ENCODE results near the gene CNDP1.
"Not testable (repeated sequence)": the region's sequence is repeated elsewhere in the genome, so short reads cannot be mapped to it uniquely, and the experiment has no call there.

The CNDP1 gene

DNA sequence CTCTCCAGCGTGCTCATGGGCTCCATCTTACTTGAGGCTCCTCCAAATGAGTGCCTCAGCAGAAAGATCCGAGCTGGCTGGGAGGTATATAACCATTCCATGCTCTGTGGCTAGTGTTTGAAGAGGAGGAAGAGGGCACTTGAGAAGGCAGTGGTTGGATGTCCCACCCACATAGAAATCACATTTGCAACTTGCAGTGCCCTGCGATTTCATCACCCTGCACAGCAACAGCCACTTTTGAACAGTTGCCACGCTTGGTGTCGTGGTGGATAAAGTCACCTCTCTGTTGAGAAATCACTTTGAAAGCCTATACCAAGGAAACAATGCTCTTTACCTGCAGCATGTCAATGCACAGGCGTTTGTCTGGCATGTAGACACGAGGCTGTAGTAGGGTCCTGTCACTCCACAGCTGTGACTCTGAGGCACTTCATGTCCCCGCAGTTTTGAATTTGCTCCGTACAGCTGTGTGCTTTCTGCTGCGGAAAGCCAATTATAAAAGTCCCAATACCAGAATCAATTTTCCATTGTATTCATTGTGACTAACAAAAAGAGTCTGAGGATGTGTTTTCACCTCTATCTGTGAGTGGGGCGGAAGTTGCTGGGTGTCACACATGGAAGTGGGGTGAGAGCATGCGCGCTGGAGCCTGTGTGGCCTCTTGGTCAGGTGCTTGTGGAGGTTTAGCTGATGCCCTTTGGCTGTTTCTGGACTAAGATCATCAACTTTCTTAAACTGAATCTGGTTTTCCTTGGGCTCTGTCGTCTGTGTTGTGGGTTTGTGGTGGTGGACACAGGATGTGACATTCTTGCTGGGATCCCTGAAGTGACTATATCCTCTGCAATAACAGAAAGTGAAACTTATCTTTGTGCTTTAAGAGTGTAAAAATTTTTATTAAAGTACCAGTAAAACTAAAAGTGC lies 35.3 kb upstream of the CNDP1 start:
- no peak for DNase-seq (ENCODE audit: insufficient read length, low spot score)
- TF ChIP-seq, protein P1, sequence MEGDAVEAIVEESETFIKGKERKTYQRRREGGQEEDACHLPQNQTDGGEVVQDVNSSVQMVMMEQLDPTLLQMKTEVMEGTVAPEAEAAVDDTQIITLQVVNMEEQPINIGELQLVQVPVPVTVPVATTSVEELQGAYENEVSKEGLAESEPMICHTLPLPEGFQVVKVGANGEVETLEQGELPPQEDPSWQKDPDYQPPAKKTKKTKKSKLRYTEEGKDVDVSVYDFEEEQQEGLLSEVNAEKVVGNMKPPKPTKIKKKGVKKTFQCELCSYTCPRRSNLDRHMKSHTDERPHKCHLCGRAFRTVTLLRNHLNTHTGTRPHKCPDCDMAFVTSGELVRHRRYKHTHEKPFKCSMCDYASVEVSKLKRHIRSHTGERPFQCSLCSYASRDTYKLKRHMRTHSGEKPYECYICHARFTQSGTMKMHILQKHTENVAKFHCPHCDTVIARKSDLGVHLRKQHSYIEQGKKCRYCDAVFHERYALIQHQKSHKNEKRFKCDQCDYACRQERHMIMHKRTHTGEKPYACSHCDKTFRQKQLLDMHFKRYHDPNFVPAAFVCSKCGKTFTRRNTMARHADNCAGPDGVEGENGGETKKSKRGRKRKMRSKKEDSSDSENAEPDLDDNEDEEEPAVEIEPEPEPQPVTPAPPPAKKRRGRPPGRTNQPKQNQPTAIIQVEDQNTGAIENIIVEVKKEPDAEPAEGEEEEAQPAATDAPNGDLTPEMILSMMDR (IDR thresholded peaks at IDR 0.05; ENCODE audit: insufficient read depth, missing control alignments): no peak
- FAIRE-seq: peak; percentile 89

DNA sequence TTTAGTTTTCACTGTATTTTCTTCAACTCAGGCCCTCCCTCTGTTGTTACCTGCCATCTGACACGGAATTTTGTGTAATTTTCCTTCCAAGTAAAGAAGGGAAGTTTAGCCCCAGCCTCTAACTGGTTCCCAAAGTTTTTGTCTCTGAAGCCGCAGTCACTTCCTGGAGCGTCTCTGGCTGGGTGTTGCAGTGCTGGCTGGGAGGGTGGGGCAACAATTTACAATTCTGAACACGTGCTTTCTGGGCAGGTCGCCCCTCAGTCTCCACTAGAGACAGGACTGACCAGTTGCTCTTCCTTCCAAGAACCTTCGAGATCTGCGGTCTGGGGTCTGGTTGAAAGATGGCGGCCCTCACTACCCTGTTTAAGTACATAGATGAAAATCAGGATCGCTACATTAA lies 34.7 kb upstream of the CNDP1 start:
- DNase-seq (ENCODE audit: insufficient read length, low spot score) (no peak), FAIRE-seq (no peak)
- TF ChIP-seq, protein P1 (IDR thresholded peaks at IDR 0.05; ENCODE audit: insufficient read depth, missing control alignments): no peak

DNA sequence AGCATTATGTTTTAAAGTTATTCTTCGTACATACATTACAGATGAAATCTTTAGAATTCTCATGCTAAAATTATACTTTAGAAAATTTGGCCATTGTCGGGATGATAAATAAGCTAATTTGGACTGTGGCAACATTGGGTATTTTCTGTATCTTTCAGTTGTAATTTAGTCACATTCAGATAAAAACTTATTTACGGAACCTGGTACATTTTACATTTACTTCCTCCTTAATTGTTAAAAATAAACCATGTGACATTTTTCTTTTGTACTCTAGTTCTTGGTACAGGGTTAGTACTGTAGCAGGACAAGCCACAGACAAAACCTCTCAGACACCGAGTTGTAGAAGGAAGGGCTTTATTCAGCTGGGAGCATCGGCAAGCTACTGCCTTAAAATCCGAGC lies 33.9 kb upstream of the CNDP1 start:
- DNase-seq (ENCODE audit: insufficient read length, low spot score) (no peak), FAIRE-seq (peak; percentile 94)
- TF ChIP-seq, protein P1 (IDR thresholded peaks at IDR 0.05; ENCODE audit: insufficient read depth, missing control alignments): no peak

DNA sequence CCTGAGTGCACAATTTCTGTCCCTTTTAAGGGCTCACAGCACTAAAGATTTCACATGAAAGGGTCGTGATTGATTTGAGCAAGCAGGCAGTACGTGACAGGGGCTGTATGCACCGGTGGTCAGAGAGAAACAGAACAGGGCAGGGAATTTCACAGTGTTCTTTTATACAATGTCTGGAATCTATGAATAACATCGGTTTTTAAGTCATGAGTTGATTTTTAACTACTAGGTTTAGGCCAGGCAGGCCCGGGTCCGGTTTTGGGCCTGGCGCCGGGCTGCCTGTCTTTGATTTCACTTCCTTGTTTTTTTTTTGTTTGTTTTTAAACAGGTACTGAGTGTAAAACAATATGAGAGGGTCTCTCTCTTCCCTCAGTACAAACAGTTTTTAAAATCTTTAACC lies 33.5 kb upstream of the CNDP1 start:
- not testable (repeated sequence) for FAIRE-seq; DNase-seq (ENCODE audit: insufficient read length, low spot score)

DNA sequence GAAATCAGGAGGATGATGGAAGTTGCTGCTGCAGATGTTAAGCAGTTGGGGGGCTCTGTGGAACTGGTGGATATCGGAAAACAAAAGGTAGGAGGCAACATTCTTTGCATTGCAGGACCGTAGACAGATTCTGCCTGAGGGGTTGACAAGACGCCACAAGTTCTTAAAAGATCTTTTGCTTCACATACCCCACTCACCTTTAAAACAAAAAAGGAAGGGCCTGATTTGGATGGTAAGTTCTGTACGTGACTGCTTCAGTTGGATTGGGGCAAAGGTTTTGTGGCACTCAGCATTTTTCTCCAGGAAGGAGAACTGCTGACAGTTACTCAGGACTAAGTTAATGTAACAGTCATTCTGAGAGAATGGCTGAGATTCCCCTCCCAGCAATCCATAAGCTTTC lies 32.9 kb upstream of the CNDP1 start:
- DNase-seq (ENCODE audit: insufficient read length, low spot score) (no peak), FAIRE-seq (peak; percentile 55)
- TF ChIP-seq, protein P1 (IDR thresholded peaks at IDR 0.05; ENCODE audit: insufficient read depth, missing control alignments): no peak

DNA sequence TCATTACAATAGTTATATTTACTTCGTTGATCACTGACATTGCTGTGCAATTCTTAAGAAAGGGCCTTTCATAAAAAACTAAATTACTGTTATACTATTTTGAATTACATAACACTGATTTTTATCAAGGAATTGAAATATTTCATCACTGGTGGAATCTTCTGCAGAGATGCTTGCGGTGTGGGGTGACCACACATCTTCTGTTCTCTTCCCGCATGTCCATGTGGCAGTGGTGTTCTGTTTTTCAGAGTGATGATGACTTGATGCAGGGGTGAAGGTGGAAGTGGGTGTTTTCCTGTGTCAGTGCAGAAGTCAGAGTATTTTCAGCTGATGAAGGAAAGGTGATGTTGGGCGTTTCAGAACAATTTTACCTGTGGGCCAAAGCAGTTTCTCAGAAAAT lies 31.2 kb upstream of the CNDP1 start:
- FAIRE-seq (no peak), DNase-seq (ENCODE audit: insufficient read length, low spot score) (no peak)
- TF ChIP-seq, protein P1 (IDR thresholded peaks at IDR 0.05; ENCODE audit: insufficient read depth, missing control alignments): no peak

DNA sequence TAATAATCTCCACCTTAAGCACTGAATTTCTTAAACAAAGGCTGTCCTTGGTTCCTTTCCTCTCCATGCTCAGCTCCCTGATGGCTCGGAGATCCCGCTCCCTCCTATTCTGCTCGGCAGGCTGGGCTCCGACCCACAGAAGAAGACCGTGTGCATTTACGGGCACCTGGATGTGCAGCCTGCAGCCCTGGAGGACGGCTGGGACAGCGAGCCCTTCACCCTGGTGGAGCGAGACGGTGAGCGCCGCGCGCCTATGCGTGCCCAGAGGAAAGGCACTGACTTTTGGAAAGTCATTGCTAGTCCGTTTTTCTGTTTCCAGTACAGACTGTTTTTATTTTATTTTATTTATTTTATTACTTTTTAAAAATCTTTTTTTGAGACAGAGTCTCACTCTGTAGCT lies 28.5 kb upstream of the CNDP1 start:
- no peak for FAIRE-seq
- TF ChIP-seq, protein P1 (IDR thresholded peaks at IDR 0.05; ENCODE audit: insufficient read depth, missing control alignments): no peak
- no peak for DNase-seq (ENCODE audit: insufficient read length, low spot score)

All from D721Med (cell line).